ENCODE results near the gene MAP2.

GRCh38 chr2:209662021-209662420 is 238.2 kb downstream of the MAP2 start:
- TF ChIP-seq POLR2A (IDR thresholded peaks at IDR 0.05): no peak
- TF ChIP-seq CTCF (IDR thresholded peaks at IDR 0.05): no peak
- no peak for TF ChIP-seq EP300 (IDR thresholded peaks at IDR 0.05; ENCODE audit: low read depth)

All from transverse colon (tissue), 3 donors.